Measurements from ENCODE around the gene OLFM4.
"Not testable (repeated sequence)": the region's sequence is repeated elsewhere in the genome, so short reads cannot be mapped to it uniquely, and the experiment has no call there.

OLFM4 gene

GRCh38 chr13:53028637-53029203, at the start of gene OLFM4:
Gene OLFM4, plus strand, starts transcription at chr13:53028813. Its CDS starts 24 bp downstream, at chr13:53028837.
- no peak for DNase-seq (ENCODE audit: low read depth)

GRCh38 chr13:52978989-52979388, 49.6 kb upstream of the OLFM4 start:
- no peak for DNase-seq (ENCODE audit: low read depth)

GRCh38 chr13:52980695-52981094, 47.9 kb upstream of the OLFM4 start:
- no peak for DNase-seq (ENCODE audit: low read depth)

GRCh38 chr13:52983836-52984235, 44.8 kb upstream of the OLFM4 start:
- DNase-seq (ENCODE audit: low read depth), result no peak

- DNase-seq (ENCODE audit: low read depth), result no peak
Measured at GRCh38 chr13:52984881-52985363, 43.7 kb upstream of the OLFM4 start.

GRCh38 chr13:52991344-52992020, 37.1 kb upstream of the OLFM4 start:
- DNase-seq (ENCODE audit: low read depth), result no peak

- DNase-seq (ENCODE audit: low read depth), result no peak
Measured at GRCh38 chr13:52992110-52992509, 36.5 kb upstream of the OLFM4 start.

GRCh38 chr13:52994051-52994450, 34.6 kb upstream of the OLFM4 start:
- DNase-seq (ENCODE audit: low read depth), result no peak

- DNase-seq (ENCODE audit: low read depth), result no peak
Measured at GRCh38 chr13:52994865-52995264, 33.7 kb upstream of the OLFM4 start.

GRCh38 chr13:52995946-52996345, 32.7 kb upstream of the OLFM4 start:
- DNase-seq (ENCODE audit: low read depth), result no peak

- DNase-seq (ENCODE audit: low read depth), result no peak
Measured at GRCh38 chr13:52997951-52998876, 30.4 kb upstream of the OLFM4 start.

- DNase-seq (ENCODE audit: low read depth), result no peak
Measured at GRCh38 chr13:52999093-52999696, 29.4 kb upstream of the OLFM4 start.

GRCh38 chr13:53001444-53002225, 27.0 kb upstream of the OLFM4 start:
- DNase-seq (ENCODE audit: low read depth), result no peak

GRCh38 chr13:53004573-53004972, 24.0 kb upstream of the OLFM4 start:
- DNase-seq (ENCODE audit: low read depth), result no peak

GRCh38 chr13:53005626-53006025, 23.0 kb upstream of the OLFM4 start:
- no peak for DNase-seq (ENCODE audit: low read depth)

- DNase-seq (ENCODE audit: low read depth), result no peak
Measured at GRCh38 chr13:53007872-53008271, 20.7 kb upstream of the OLFM4 start.

- DNase-seq (ENCODE audit: low read depth), result no peak
Measured at GRCh38 chr13:53010374-53011105, 18.1 kb upstream of the OLFM4 start.

- no peak for DNase-seq (ENCODE audit: low read depth)
Measured at GRCh38 chr13:53012707-53013106, 15.9 kb upstream of the OLFM4 start.

GRCh38 chr13:53013113-53013512, 15.5 kb upstream of the OLFM4 start:
- DNase-seq (ENCODE audit: low read depth), result no peak

- not testable (repeated sequence) for DNase-seq (ENCODE audit: low read depth)
Measured at GRCh38 chr13:53014018-53014417, 14.6 kb upstream of the OLFM4 start.

Measured in T-helper 22 cell (primary cell).